Testis (tissue), 2 donors: ENCODE data around the gene MRGPRG.

Source experiments
- CTCF ChIP-seq, 3 experiments: fragments of 450-650 bp in 2 of 3; fragments of 200-600 bp in 1 of 3; sonication (generic) in 1 of 3; IDR thresholded peaks; one replicate each; pipeline ENCODE4 v1.5.1; 2016 to 2019; ENCODE audit warnings: antibody characterized with exemption in 3 of 3, mild to moderate bottlenecking in 2 of 3, moderate library complexity in 1 of 3
- POLR2A ChIP-seq: fragments of 450-650 bp; IDR thresholded peaks from one replicate; pipeline ENCODE4 v1.6.1; 2017; ENCODE audit warnings: antibody characterized with exemption, mild to moderate bottlenecking, moderate library complexity

GRCh38 chr11:3184732-3185347 lies 33.8 kb downstream of the MRGPRG start:
- TF ChIP-seq CTCF (IDR thresholded peaks at IDR 0.05) (no peak), POLR2A (no peak)
